Lung microvascular endothelial cell (primary cell): Measurements from ENCODE around the gene ZNF532. TPM values are rescaled to one million over a fixed set of nuclear protein-coding genes. Genes with fewer than 3 reads are reported as not detected.
"Not testable (repeated sequence)": the region's sequence is repeated elsewhere in the genome, so short reads cannot be mapped to it uniquely, and the experiment has no call there.

Source experiments
- DNase-seq, 2 donors: peaks; one replicate each; pipeline versions ENCODE4 v3.0.0 to v3.0.0-alpha.2; 2010; ENCODE audit warnings: low read depth in 2 of 2
- total RNA-seq: library from RNA; depleted of rRNA; stranded (reverse); fragments of >200 nt; gene quantifications from 2 replicates; pipeline ENCODE4 v1.2.1, GENCODE V29; 2014

The ZNF532 gene
- 26.4 and 42.7 TPM in 2 replicates for total RNA-seq

DNA sequence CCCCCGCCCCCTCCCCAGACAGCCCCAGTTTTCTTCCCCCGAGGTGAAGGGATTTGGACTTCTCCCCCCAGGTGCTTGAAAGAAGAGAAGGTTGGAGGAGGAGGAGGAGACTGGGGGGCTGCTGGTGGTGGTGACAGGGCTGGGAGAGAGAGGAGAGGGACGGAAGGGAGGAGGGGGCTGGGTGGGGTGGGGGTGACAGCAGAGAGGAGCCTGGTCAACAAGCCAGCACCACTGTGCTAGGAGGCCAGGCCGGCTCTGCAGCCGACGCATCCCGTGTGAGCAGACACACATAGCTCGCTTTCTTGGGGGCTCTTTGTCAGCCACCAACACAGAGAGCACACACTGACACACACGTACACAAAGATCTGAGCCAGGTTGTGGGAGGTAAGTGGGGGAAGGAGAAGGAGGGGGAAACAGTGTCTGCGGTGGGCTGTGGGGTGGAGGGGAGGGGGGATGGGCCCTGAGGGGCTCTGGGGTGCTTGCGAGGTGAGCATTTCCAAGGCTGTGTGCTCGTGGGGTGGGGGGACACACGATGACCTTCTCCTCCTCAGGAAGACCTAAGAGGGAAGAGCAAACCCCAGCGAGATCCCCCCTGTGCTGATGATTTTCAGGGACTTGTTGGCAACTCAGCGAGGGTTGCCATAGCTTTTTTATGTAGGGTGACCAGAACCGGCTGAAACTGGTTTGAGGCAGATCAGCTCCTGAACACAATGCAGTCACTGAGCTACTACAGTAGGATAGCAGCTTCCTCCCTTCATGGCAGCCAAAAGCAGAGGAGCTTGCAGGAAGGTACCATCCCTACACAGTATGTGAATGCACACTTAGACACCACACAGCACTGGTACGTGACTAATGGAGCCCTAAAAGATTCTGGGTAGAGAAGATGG, at the start of gene ZNF532:
TSS of gene ZNF532 (plus strand) at position 732 of the 887 bp plus-strand sequence. CDS start 53,411 bp downstream, outside the sequence.
- DNase-seq, result peak; percentile 78

- no peak for DNase-seq
Measured at GRCh38 chr18:58819051-58819450, 45.6 kb upstream of the ZNF532 start.

GRCh38 chr18:58820251-58820650, 44.4 kb upstream of the ZNF532 start:
- DNase-seq, result no peak

GRCh38 chr18:58822944-58823343, 41.7 kb upstream of the ZNF532 start:
- no peak for DNase-seq

GRCh38 chr18:58823412-58823811, 41.3 kb upstream of the ZNF532 start:
- no peak for DNase-seq

DNA sequence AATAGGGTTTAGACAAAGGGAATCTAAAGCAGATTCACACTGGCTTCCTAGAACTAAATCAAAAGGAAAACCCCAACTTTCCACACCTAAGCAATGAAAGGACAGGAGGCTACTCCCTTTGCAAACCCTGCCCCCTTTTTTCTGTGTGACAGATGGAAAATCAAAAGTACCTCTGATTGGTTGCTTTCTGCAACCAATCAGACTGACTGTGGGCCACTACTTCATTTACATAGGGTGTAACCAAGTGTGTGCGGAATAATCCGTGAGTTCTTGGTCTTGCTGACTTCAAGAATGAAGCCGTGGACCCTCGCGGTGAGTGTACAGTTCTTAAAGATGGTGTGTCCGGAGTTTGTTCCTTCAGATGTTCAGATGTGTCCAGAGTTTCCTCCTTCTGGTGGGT, 37.8 kb upstream of the ZNF532 start:
- DNase-seq, result not testable (repeated sequence)

- DNase-seq, result no peak
Measured at GRCh38 chr18:58827428-58827827, 37.2 kb upstream of the ZNF532 start.

- DNase-seq, result no peak
Measured at GRCh38 chr18:58827886-58828285, 36.8 kb upstream of the ZNF532 start.

GRCh38 chr18:58828399-58829121, 36.1 kb upstream of the ZNF532 start:
- DNase-seq, result no peak

- no peak for DNase-seq
Measured at GRCh38 chr18:58829263-58829662, 35.4 kb upstream of the ZNF532 start.

- DNase-seq, result not testable (repeated sequence)
Measured at GRCh38 chr18:58829886-58830285, 34.8 kb upstream of the ZNF532 start.

GRCh38 chr18:58831606-58832005, 33.1 kb upstream of the ZNF532 start:
- DNase-seq, result no peak

DNA sequence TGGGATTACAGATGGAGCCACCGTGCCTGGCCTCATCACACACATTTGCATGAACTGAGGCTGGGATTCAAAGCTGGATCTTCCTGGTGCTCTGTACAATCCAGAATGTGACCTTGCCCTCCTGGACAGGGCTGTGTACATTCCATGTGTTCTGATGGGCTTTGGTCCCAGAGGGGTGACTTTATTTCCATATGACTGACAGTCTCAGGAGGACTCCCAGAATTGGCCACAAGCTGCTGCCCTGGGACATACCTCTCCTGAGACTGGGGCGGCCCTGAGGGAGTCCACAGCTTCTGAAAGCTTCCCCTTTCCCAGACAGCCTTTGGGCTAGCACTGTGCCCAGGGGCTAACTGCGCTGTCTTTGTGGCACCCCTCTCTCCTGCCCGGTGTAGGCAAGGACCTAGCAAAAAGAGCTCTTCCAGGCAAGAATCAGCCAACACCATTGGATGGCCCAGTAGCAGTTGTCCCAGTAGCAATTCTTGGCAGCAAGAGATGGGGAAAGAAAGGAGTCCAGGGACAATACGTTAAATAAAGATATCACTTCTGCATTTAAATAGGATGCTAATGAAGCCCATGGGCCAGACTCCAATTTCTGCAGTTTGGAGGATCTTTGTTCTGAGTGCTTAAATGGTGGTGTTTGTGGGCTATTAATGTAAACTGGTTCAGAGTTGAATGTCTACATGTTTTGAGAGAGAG, 26.4 kb upstream of the ZNF532 start:
- DNase-seq, result no peak

DNA sequence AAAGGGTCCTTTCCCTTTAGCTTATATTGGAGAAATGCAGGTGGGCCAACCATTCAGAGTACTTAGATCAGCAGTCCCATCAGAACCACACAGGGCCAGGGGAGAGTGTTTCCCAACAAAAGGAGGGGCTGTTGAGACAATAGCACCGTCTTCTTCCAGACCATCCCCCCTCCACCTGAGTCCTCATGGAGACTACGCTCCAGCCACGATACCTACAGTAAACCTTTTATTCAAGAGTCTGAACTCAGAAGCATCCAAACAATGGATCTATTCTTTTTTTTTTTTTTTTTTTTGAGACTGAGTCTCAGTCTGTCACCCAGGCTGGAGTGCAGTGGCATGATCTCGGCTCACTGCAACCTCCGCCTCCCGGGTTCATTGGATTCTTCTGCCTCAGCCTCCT, 25.7 kb upstream of the ZNF532 start:
- no peak for DNase-seq

DNA sequence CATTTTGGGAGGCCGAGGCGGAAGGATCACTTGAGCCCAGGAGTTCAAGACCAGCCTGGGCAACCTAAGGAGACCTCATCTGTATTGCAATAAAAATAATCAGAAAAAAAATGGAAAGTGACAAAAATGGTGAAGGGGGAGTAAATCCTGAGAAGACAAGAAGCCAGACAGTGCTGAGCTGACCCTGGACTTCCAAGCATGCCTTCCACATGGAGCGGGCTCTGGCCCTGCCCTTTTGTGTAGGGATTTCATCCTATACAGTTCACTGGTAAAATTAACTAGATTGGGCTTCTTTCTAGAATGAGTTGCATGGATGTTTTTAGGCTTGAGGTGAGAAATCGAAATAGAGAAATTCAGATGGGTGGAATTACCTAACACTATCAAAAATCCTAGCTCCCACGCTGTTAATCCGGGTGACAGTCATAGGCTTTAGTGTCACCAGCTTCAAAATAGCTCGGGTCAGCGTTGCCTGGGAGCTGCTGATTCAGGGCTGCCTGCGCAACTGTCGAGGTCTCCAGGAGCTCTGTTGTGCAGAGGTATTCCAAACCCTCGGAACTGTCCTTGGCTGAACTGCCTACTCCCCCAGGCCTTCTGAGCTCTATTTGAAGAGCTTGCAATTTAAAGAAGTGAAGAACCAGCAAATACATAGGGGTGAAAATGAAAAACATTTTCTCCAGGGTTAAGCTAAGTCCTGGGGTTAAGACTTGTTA, 21.5 kb upstream of the ZNF532 start:
- no peak for DNase-seq

DNA sequence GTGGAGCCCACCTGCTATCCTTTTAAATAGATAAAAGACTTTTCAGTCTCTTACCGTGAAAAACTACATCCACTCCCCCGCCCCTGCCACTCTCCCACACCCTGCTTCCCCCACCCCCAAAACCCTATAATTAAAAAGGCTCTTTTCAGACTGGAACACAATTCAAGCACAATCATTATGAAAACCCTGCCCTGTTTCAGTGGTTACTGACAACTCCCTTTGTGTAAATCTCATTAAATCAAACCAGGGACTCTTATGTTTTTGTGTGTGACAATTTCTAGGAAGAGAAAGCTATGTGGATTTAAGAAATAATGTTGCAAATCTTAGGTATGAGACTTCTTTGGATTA, 21.0 kb upstream of the ZNF532 start:
- no peak for DNase-seq

DNA sequence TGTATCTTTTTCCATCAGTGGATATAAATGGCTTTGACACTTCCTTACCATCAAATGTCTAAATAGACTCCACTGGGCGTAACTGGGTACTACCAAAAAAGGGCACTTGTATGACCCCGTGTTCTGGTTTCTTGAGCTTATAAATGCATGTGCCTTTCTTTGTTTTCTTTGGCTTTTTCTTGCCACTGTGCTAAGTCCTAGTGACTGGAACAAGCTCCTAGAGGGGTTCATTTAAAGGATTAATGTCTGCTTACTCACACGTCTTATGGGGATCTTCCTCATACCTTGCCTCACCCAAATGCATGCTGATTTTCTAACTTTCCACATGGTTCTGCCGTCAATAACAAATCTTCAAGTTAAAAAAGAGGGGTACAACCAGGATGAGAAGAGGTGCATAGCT, 19.8 kb upstream of the ZNF532 start:
- DNase-seq, result no peak

GRCh38 chr18:58845928-58846724, 18.6 kb upstream of the ZNF532 start:
- no peak for DNase-seq

- peak; percentile 47 to 84 for DNase-seq
Measured at GRCh38 chr18:58847383-58848071, 17.1 kb upstream of the ZNF532 start.

GRCh38 chr18:58848685-58849084, 16.0 kb upstream of the ZNF532 start:
- DNase-seq, result no peak
